HL-60 (cell line): ENCODE measurements around the gene CYP4F22.
"Not testable (repeated sequence)": the region's sequence is repeated elsewhere in the genome, so short reads cannot be mapped to it uniquely, and the experiment has no call there.

Source experiments
- CTCF ChIP-seq: IDR thresholded peaks from one replicate; pipeline ENCODE4 v1.5.1; 2011; ENCODE audit warnings: low read length, control low read depth, inconsistent platforms; ENCODE audit not compliant: insufficient read depth
- POLR2AphosphoS5 ChIP-seq: IDR thresholded peaks from 2 replicates; pipeline ENCODE4 v1.6.1; 2012; ENCODE audit warnings: low read depth

GRCh38 chr19:15592506-15592905 lies 84.2 kb downstream of the CYP4F22 start:
- TF ChIP-seq POLR2AphosphoS5, CTCF: not testable (repeated sequence)
